Measurements from ENCODE around the gene TC2N.

The TC2N gene

DNA sequence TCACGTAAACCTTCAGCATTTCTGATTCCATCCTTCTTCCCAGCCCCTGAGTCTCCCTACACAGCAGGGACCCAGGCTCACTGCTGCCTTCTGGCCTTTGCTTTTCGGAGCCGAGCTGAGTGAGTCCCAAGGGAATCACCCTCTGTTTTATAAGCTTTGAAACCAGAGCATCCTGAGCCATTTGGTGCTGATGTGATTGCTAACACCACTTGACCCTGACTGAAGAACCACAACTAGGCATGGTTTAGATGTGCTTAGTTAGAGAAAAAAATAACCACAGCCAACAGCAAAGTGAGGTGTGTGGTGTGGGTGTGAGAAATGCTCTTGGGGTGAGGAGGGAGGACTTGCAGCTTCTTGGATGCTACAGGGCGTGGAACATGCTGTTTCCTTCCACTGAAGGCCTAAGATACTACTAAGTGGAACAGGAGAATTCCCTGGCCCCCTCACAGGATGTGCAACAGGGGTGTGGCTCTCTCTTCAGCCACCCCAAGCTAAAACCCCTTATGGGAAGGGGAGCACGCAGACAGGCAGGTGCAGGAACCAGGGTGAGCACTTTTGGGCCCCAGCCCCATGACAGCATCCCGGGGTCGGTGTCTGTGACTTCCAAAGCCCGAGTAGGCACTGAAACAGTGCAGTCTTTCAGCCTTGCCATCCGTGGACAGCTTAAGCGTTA is at the start of gene TC2N:
Gene TC2N, minus strand, starts transcription at position 221 of the 673 bp plus-strand sequence. CDS start 53,767 bp downstream, outside the sequence.
- no peak within 1 kb of the TSS for H3K9ac ChIP-seq (ENCODE audit: insufficient read length, low read depth)
- no peak within 1 kb of the TSS for H3K4me3 ChIP-seq (ENCODE audit: insufficient read length, low read depth)
- TF ChIP-seq SUZ12 (IDR thresholded peaks at IDR 0.05; ENCODE audit: extremely low read depth, insufficient read depth, insufficient read length) (no peak), YY1 (IDR thresholded peaks at IDR 0.05; ENCODE audit: insufficient read depth, insufficient read length) (no peak), ZNF274 (IDR thresholded peaks at IDR 0.05; ENCODE audit: low read depth, low read length) (no peak)
- no peaks in the 10 kb centered on the region for H3K9me3 ChIP-seq (ENCODE audit: insufficient read depth, low read length)
- no peak for DNase-seq (ENCODE audit: low read depth, low spot score)
- H3K4me1 ChIP-seq (ENCODE audit: insufficient read depth, insufficient read length), result no peaks in the 10 kb centered on the region
- H3K36me3 ChIP-seq (ENCODE audit: insufficient read depth, insufficient read length, low read length), result no peaks in the 10 kb centered on the region
- no peaks in the 10 kb centered on the region for H3K27me3 ChIP-seq (ENCODE audit: insufficient read depth, insufficient read length)

DNA sequence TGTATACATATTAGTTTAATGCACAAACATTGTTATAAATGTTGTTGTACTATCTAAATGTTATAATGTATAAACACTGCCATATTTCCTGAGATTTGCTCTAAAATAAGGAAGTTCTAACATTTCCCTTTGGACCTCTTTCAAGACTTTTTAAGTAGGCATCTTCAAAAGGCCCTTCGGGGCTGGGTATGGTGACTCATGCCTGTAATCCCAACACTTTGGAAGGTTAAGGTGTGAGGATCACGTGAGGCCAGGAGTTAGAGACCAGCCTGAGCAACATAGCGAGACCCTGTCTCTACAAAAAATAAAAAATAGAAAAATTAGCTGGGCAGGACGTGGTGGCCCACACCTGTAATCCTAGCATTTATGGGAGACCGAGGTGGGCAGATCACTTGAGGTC is 44.7 kb upstream of the TC2N start:
- Histone ChIP-seq H3K4me1 (ENCODE audit: insufficient read depth, insufficient read length) (no peaks in the 10 kb centered on the region), H3K36me3 (ENCODE audit: insufficient read depth, insufficient read length, low read length) (no peaks in the 10 kb centered on the region), H3K9ac (ENCODE audit: insufficient read length, low read depth) (no peak overlapping the region), H3K27me3 (ENCODE audit: insufficient read depth, insufficient read length) (no peaks in the 10 kb centered on the region), H3K9me3 (ENCODE audit: insufficient read depth, low read length) (no peaks in the 10 kb centered on the region), H3K4me3 (ENCODE audit: insufficient read length, low read depth) (no peak overlapping the region)
- DNase-seq (ENCODE audit: low read depth, low spot score), result no peak
- TF ChIP-seq SUZ12 (IDR thresholded peaks at IDR 0.05; ENCODE audit: extremely low read depth, insufficient read depth, insufficient read length) (no peak), ZNF274 (IDR thresholded peaks at IDR 0.05; ENCODE audit: low read depth, low read length) (no peak), YY1 (IDR thresholded peaks at IDR 0.05; ENCODE audit: insufficient read depth, insufficient read length) (no peak)

DNA sequence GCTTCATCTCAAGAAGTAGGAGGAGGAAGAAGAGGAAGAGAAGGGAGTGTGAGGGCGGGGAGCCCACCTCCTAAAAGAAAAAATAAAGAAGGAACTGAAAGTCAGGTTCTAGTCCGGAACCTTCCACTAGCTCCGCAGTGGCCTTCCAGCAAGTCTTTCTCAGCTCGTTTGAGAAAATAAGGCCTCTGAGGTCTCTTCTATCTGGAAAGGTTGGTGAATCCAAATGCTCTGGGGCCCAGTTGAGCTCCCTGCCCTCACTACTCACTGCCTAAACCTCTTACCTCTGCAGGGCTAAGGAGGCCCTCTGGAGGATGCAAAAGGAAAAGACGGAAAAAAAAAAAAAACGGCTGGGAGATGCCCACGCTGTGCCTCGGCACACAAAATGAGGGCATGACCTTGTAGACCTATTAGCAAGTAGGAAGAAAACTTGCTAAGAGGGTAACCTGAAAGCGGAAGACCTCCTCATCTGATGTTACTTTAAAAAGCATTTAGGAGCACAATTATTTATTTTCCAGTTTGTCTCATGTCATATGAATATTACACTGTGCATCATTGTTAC is 44.2 kb upstream of the TC2N start:
- TF ChIP-seq YY1 (IDR thresholded peaks at IDR 0.05; ENCODE audit: insufficient read depth, insufficient read length) (peak; percentile 55), ZNF274 (IDR thresholded peaks at IDR 0.05; ENCODE audit: low read depth, low read length) (no peak)
- Histone ChIP-seq H3K36me3 (ENCODE audit: insufficient read depth, insufficient read length, low read length) (no peaks in the 10 kb centered on the region), H3K27me3 (ENCODE audit: insufficient read depth, insufficient read length) (no peaks in the 10 kb centered on the region), H3K9ac (ENCODE audit: insufficient read length, low read depth) (no peak overlapping the region), H3K4me1 (ENCODE audit: insufficient read depth, insufficient read length) (no peaks in the 10 kb centered on the region), H3K9me3 (ENCODE audit: insufficient read depth, low read length) (no peaks in the 10 kb centered on the region), H3K4me3 (ENCODE audit: insufficient read length, low read depth) (no peak overlapping the region)
- DNase-seq (ENCODE audit: low read depth, low spot score), result peak; percentile 47

DNA sequence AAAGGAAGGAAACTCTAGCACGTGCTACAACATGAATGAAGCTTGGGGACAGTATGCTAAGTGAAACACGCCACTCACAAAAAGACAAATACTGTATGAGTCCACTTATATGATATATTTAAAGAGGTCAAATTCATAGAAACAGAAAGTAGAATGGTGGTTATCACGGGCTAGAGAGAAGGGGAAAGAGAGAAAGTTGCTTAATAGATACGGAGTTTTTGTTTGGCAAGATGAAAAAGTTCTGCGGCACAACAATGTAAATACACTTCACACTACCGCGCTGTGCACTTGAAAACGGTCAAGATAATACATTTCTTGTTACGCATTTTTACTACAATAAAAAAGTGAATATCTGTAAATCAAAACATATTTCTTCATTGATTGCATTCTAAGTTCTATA is 42.9 kb upstream of the TC2N start:
- Histone ChIP-seq H3K9me3 (ENCODE audit: insufficient read depth, low read length) (no peaks in the 10 kb centered on the region), H3K4me3 (ENCODE audit: insufficient read length, low read depth) (no peak overlapping the region), H3K4me1 (ENCODE audit: insufficient read depth, insufficient read length) (no peaks in the 10 kb centered on the region), H3K27me3 (ENCODE audit: insufficient read depth, insufficient read length) (no peaks in the 10 kb centered on the region), H3K36me3 (ENCODE audit: insufficient read depth, insufficient read length, low read length) (no peaks in the 10 kb centered on the region), H3K9ac (ENCODE audit: insufficient read length, low read depth) (no peak overlapping the region)
- no peak for TF ChIP-seq SUZ12 (IDR thresholded peaks at IDR 0.05; ENCODE audit: extremely low read depth, insufficient read depth, insufficient read length)
- TF ChIP-seq YY1 (IDR thresholded peaks at IDR 0.05; ENCODE audit: insufficient read depth, insufficient read length), result no peak
- TF ChIP-seq ZNF274 (IDR thresholded peaks at IDR 0.05; ENCODE audit: low read depth, low read length), result no peak
- no peak for DNase-seq (ENCODE audit: low read depth, low spot score)

DNA sequence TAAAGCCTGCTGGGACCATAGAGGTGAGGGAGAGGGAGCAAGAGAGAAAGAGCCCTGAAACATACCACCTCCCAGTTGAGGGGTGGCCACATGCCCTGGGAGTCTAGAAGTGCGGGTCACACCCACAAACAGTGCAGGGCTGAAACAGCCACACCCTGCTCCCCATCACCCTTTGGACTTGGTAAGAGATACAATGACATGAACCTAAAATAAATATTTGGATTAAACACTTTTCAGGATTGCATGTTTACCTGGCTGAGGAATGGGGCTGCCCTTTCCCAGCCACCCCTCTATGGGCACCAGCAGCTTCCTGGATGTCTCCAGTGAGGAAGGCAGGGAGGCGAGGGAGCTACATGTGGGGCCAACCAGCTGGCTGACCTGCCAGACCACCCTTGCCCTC is 39.0 kb upstream of the TC2N start:
- no peak for TF ChIP-seq SUZ12 (IDR thresholded peaks at IDR 0.05; ENCODE audit: extremely low read depth, insufficient read depth, insufficient read length)
- no peak for TF ChIP-seq ZNF274 (IDR thresholded peaks at IDR 0.05; ENCODE audit: low read depth, low read length)
- TF ChIP-seq YY1 (IDR thresholded peaks at IDR 0.05; ENCODE audit: insufficient read depth, insufficient read length), result no peak
- H3K27me3 ChIP-seq (ENCODE audit: insufficient read depth, insufficient read length), result no peaks in the 10 kb centered on the region
- H3K36me3 ChIP-seq (ENCODE audit: insufficient read depth, insufficient read length, low read length), result no peaks in the 10 kb centered on the region
- no peak overlapping the region for H3K9ac ChIP-seq (ENCODE audit: insufficient read length, low read depth)
- DNase-seq (ENCODE audit: low read depth, low spot score), result no peak
- no peaks in the 10 kb centered on the region for H3K4me1 ChIP-seq (ENCODE audit: insufficient read depth, insufficient read length)
- H3K4me3 ChIP-seq (ENCODE audit: insufficient read length, low read depth), result no peak overlapping the region
- no peaks in the 10 kb centered on the region for H3K9me3 ChIP-seq (ENCODE audit: insufficient read depth, low read length)

DNA sequence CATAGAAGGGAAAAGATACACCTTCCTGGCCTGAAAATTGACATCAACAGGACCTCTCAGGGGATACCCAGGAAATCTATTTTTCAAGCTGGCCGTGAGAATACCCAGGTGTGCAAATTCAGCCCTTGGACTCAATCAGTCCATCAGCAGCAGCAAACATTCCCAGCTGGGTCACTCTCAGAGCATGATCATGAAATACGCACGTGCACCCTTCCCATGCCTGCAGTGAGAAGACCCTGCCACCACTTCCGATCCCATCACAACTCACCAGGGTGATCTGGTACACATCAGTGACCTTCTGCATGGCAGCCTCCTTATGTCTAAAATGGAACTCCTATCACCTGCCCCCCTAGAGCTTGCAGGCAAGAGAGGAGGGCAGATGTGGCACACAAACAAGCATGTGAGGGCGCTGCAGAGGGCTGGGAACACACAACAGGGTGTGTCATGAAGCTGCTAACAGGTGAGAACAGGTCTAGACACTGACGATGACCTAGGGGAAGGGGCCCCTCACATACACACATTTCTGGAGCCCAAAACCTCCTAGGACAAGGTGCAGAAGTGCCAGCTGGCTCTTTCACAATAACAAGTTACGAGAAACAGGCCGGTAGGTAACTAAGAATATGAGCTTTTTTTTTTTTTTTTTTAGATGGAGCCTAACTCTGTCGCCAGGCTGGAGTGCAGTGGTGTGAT is 37.8 kb upstream of the TC2N start:
- Histone ChIP-seq H3K4me3 (ENCODE audit: insufficient read length, low read depth) (no peak overlapping the region), H3K27me3 (ENCODE audit: insufficient read depth, insufficient read length) (no peaks in the 10 kb centered on the region), H3K9me3 (ENCODE audit: insufficient read depth, low read length) (no peaks in the 10 kb centered on the region), H3K36me3 (ENCODE audit: insufficient read depth, insufficient read length, low read length) (no peaks in the 10 kb centered on the region), H3K4me1 (ENCODE audit: insufficient read depth, insufficient read length) (no peaks in the 10 kb centered on the region), H3K9ac (ENCODE audit: insufficient read length, low read depth) (no peak overlapping the region)
- no peak for DNase-seq (ENCODE audit: low read depth, low spot score)
- TF ChIP-seq SUZ12 (IDR thresholded peaks at IDR 0.05; ENCODE audit: extremely low read depth, insufficient read depth, insufficient read length), result no peak
- TF ChIP-seq YY1 (IDR thresholded peaks at IDR 0.05; ENCODE audit: insufficient read depth, insufficient read length), result no peak
- TF ChIP-seq ZNF274 (IDR thresholded peaks at IDR 0.05; ENCODE audit: low read depth, low read length), result no peak

DNA sequence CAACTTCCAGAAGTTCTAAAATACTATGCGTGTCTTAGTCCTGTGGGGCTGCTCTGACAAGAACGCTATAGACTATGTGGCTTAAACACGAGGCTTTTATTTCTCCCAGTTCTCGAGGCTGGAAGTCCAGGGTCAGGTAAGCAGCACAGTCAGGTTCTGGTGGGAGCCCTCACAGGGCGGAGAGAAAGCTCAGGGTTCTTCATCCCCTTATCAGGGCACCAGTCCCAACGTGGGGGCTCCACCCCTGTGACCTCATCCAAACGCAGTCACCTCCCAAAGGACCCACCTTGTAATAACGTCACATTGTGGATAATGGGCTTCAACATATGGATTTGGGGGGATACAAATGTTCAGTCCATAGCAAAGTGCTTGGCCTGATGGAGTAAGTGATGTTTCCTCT is 37.1 kb upstream of the TC2N start:
- no peaks in the 10 kb centered on the region for H3K27me3 ChIP-seq (ENCODE audit: insufficient read depth, insufficient read length)
- DNase-seq (ENCODE audit: low read depth, low spot score), result no peak
- H3K9me3 ChIP-seq (ENCODE audit: insufficient read depth, low read length), result no peaks in the 10 kb centered on the region
- no peaks in the 10 kb centered on the region for H3K4me1 ChIP-seq (ENCODE audit: insufficient read depth, insufficient read length)
- H3K4me3 ChIP-seq (ENCODE audit: insufficient read length, low read depth), result no peak overlapping the region
- no peaks in the 10 kb centered on the region for H3K36me3 ChIP-seq (ENCODE audit: insufficient read depth, insufficient read length, low read length)
- no peak overlapping the region for H3K9ac ChIP-seq (ENCODE audit: insufficient read length, low read depth)
- no peak for TF ChIP-seq SUZ12 (IDR thresholded peaks at IDR 0.05; ENCODE audit: extremely low read depth, insufficient read depth, insufficient read length)
- TF ChIP-seq YY1 (IDR thresholded peaks at IDR 0.05; ENCODE audit: insufficient read depth, insufficient read length), result no peak
- no peak for TF ChIP-seq ZNF274 (IDR thresholded peaks at IDR 0.05; ENCODE audit: low read depth, low read length)
